PC-9 (cell line): ENCODE data around the gene MRC2.

ENCODE experiments used
- CTCF ChIP-seq: fragments of 200-600 bp; sonication (generic); conservative IDR thresholded peaks from 2 replicates; pipeline ENCODE4 v1.6.1; 2017; ENCODE audit warnings: mixed run types, antibody characterized with exemption, mild to moderate bottlenecking, moderate library complexity
- EZH2 ChIP-seq: fragments of 200-600 bp; sonication (generic); IDR thresholded peaks from 2 replicates; pipeline ENCODE4 v1.8.0; 2017; ENCODE audit warnings: antibody characterized with exemption, low read depth

GRCh38 chr17:62671553-62671952, 44.1 kb downstream of the MRC2 start:
- TF ChIP-seq CTCF (no peak), EZH2 (no peak)
